HUES48 (cell line): ENCODE results near the gene GPR155.
"Not testable (repeated sequence)": the region's sequence is repeated elsewhere in the genome, so short reads cannot be mapped to it uniquely, and the experiment has no call there.

Experiments
- H3K27ac ChIP-seq: one replicate; pipeline ENCODE4 v1.7.0; 2013; ENCODE audit warnings: low read depth, low read length, inconsistent platforms
- H3K27me3 ChIP-seq: 2 replicates; pipeline ENCODE4 v1.6.1; 2013; ENCODE audit warnings: mild to moderate bottlenecking, low read length; ENCODE audit not compliant: control insufficient read depth, insufficient read depth
- H3K36me3 ChIP-seq: 2 replicates; pipeline ENCODE4 v1.6.1; 2013; ENCODE audit warnings: low read length; ENCODE audit not compliant: control insufficient read depth, insufficient read depth
- H3K4me1 ChIP-seq: 2 replicates; pipeline ENCODE4 v1.6.1; 2013; ENCODE audit warnings: mild to moderate bottlenecking, low read length; ENCODE audit not compliant: control insufficient read depth, insufficient read depth
- H3K4me3 ChIP-seq: 2 replicates; pipeline ENCODE4 v1.5.1; 2013; ENCODE audit warnings: mild to moderate bottlenecking, low read depth, low read length
- H3K9ac ChIP-seq: 2 replicates; pipeline ENCODE4 v1.6.1; 2013; ENCODE audit warnings: mild to moderate bottlenecking, low read depth, low read length, moderate library complexity
- H3K9me3 ChIP-seq: 2 replicates; pipeline ENCODE4 v1.6.1; 2013; ENCODE audit warnings: low read length; ENCODE audit not compliant: control insufficient read depth, insufficient read depth

Gene GPR155

DNA sequence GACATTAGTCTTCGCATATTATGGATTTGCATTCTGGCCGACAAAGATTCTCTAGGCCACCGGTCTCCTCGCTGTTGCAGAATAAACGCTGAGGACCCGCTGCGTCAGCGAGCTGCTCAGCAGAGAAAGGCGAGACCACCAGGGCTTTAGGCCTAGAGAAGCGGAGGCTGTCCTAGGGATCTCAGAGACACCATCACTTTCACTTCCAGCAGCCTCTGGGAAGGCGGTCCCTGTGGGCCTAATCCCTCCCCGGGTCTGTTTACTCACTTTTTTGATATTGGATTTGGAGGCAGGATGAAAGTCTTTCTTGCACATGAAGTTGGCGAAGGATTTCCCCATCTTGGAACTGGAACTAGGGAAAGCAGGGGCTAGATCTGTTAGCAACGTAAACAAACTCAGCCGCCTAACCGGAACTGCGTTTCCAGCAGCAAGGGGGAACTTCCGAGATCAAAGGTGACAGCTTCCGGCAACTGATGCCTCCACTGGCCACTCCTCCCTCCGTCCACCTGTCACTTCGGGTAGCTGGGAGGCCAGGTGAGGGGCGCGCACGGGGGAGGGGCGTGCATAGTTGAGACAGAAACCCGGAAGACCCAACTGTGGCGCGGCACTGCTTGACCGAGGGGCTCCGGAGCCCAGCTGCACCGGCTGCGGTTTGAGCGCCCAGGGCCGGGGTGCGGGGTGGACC lies 91.4 kb downstream of the GPR155 start, which contains the start of gene SCRN3:
SCRN3 (plus strand) TSS at position 447 of the 685 bp plus-strand sequence. CDS start 2,554 bp downstream, outside the sequence.
- Histone ChIP-seq H3K27me3 (no peaks in the 10 kb centered on the region), H3K36me3 (no peaks in the 10 kb centered on the region; the same call in 1 of the 2 replicates), H3K4me3 (peak within 1 kb of the TSS; percentile 99), H3K27ac (peak within 1 kb of the TSS; percentile 83), H3K9me3 (no peaks in the 10 kb centered on the region), H3K4me1 (peaks cover 5% of the 10 kb centered on the region), H3K9ac (peak within 1 kb of the TSS; percentile 74)

DNA sequence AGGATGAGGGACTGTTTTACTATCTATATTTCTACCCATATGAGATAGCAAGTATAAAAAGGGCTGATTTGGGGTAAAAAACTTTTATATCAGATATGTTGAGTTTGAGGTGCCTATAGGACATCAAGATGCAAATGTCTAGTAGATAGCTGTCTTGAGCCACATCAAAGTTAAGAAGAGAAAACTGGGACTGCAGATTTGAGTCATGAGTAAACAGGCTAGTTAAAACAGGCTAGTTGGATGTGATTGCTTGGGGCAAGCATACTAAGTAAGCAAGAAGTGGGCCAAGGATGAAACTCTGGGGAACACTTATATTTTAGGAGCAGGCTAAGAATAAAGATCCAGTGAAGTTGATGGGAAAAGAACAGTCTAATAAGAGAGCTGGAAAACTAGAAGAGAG lies 94.1 kb downstream of the GPR155 start:
- Histone ChIP-seq H3K36me3 (no peaks in the 10 kb centered on the region; the same call in 1 of the 2 replicates), H3K4me3 (no peak overlapping the region), H3K27me3 (no peaks in the 10 kb centered on the region), H3K9ac (no peak overlapping the region), H3K27ac (no peak overlapping the region), H3K4me1 (peaks cover 5% of the 10 kb centered on the region), H3K9me3 (no peaks in the 10 kb centered on the region)

DNA sequence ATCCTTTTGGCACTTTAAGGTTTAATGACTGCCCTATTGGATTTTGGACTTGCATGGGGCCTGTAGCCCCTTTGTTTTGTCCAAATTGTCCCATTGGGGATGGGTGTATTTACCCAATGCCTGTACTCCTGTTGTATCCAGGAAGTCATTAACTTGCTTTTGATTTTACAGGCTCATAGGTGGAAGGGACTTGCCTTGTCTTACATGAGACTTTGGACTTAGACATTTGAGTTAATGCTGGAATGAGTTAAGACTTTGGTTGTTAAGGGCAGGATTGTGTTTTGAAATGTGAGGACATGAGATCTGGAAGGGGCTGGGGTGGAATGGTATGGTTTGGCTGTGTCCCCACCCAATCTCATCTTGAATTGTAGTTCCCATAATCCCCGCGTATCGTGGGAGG lies 96.5 kb downstream of the GPR155 start:
- not testable (repeated sequence) for H3K4me1 ChIP-seq, H3K27me3 ChIP-seq, H3K4me3 ChIP-seq, H3K9ac ChIP-seq, H3K27ac ChIP-seq, H3K9me3 ChIP-seq
- H3K36me3 ChIP-seq: peaks cover 19% of the 10 kb centered on the region

DNA sequence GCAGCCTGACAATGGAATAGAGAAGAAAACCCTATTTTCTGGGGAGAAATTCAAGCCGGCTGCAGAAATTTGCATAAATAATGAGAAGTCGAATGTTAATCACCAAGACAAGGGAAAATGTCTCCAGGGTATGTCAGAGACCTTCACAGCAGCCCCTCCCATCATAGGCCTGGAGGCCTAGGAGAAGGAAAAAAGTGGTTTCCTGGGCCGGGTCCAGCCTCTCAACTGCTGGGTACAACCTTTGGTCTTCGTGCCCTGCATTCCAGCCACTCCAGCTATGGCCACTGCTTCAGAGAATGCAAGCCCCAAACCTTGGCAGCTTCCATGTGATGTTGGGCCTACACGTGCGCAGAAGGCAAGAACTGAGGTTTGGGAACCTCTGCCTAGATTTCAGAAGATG lies 97.3 kb downstream of the GPR155 start:
- H3K36me3 ChIP-seq: peaks cover 20% of the 10 kb centered on the region

DNA sequence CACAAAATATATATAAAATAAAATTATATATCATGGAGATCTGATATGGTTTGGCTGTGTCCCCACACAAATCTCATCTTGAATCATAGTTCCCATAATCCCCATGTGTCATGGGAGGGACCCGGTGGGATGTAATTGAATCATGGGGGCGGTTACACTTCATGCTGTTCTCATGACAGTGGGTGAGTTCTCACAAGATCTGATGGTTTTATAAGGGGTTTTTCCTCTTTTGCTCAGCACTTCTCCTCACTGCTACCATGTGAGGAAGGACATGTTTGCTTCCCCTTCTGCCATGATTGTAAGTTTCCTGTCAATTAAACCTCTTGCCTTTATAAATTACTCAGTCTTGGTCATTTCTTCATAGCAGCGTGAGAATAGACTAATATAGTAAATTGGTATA lies 98.1 kb downstream of the GPR155 start:
- not testable (repeated sequence) for H3K27ac ChIP-seq, H3K9me3 ChIP-seq, H3K27me3 ChIP-seq, H3K4me3 ChIP-seq, H3K9ac ChIP-seq, H3K4me1 ChIP-seq
- peaks cover 20% of the 10 kb centered on the region for H3K36me3 ChIP-seq

More for the DNA sequence above, 97.3 kb downstream of the GPR155 start:
- no peak overlapping the region for H3K4me3 ChIP-seq
- no peaks in the 10 kb centered on the region for H3K27me3 ChIP-seq
- no peaks in the 10 kb centered on the region for H3K9me3 ChIP-seq
- no peak overlapping the region for H3K27ac ChIP-seq
- peaks cover 3% of the 10 kb centered on the region for H3K4me1 ChIP-seq
- H3K9ac ChIP-seq: no peak overlapping the region

DNA sequence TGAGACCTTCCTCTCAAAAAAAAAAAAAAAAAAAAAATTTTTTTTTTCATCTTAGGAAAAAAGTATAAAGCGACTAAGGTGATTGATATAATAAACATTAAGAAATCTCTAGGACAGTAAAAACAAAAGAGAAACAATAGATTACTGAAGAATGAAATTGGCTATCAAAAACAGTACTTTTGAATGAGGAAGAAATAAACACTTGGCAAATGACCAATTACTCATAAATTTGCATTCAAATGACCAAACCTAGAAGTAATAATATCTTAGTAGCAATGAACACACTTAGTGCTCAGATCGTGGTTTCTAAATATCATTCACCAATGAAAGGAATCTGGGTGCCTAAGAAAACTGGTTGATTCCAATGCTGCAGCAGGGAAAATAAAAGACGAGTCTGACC lies 101.6 kb downstream of the GPR155 start:
- no peaks in the 10 kb centered on the region for H3K4me1 ChIP-seq
- H3K9me3 ChIP-seq: no peaks in the 10 kb centered on the region
- H3K4me3 ChIP-seq: no peak overlapping the region
- H3K27ac ChIP-seq: no peak overlapping the region
- no peak overlapping the region for H3K9ac ChIP-seq
- H3K36me3 ChIP-seq: peaks cover 30% of the 10 kb centered on the region
- H3K27me3 ChIP-seq: no peaks in the 10 kb centered on the region

DNA sequence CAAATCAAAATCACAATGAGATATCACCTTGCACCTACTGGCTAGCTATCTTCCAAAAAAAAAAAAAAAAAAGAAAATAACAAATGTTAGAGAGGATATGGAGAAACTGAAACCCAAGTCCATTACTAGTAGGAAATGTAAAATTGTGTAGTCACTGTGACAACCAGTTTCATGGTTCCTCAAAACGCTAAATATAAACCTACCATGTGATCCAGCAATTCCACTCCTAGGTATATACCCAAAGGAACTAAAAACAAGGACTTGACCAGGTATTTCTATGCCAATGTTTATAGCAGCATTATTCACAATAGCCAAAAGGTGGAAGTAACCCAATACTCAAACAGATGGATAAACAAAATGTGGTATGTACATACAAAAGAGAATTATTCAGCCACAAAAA lies 103.0 kb downstream of the GPR155 start:
- no peak overlapping the region for H3K27ac ChIP-seq
- no peaks in the 10 kb centered on the region for H3K9me3 ChIP-seq
- H3K9ac ChIP-seq: no peak overlapping the region
- no peaks in the 10 kb centered on the region for H3K27me3 ChIP-seq
- H3K4me3 ChIP-seq: no peak overlapping the region
- peaks cover 42% of the 10 kb centered on the region for H3K36me3 ChIP-seq
- H3K4me1 ChIP-seq: no peaks in the 10 kb centered on the region
